Osteoblast (primary cell): ENCODE measurements around the gene FOXL2. TPM values are rescaled to one million over a fixed set of nuclear protein-coding genes. Genes with fewer than 3 reads are reported as not detected.

Experiments
- DNase-seq: peaks from one replicate; pipeline ENCODE4 v3.0.0; 2011; ENCODE audit warnings: low spot score, mixed read lengths; ENCODE audit not compliant: insufficient read length; ENCODE audit errors: missing footprints
- H2AFZ ChIP-seq: 2 replicates; pipeline ENCODE4 v1.6.0; 2011; ENCODE audit warnings: mild to moderate bottlenecking, low read length
- H3K27ac ChIP-seq: 2 replicates; pipeline ENCODE4 v1.5.1; 2011; ENCODE audit warnings: mild to moderate bottlenecking, low read depth, low read length, moderate library complexity
- H3K27me3 ChIP-seq: 2 replicates; pipeline ENCODE4 v1.6.0; 2012; ENCODE audit warnings: mild to moderate bottlenecking, control low read depth, inconsistent platforms, low read length, moderate library complexity; ENCODE audit not compliant: insufficient read depth
- H3K36me3 ChIP-seq: 2 replicates; pipeline ENCODE4 v1.5.1; 2011; ENCODE audit warnings: mild to moderate bottlenecking, low read length, control low read depth, moderate library complexity; ENCODE audit not compliant: insufficient read depth
- H3K4me1 ChIP-seq: 2 replicates; pipeline ENCODE4 v1.5.1; 2011; ENCODE audit warnings: mild to moderate bottlenecking, low read length, control low read depth, moderate library complexity; ENCODE audit not compliant: insufficient read depth
- H3K4me2 ChIP-seq: 2 replicates; pipeline ENCODE4 v1.6.0; 2011; ENCODE audit warnings: mild to moderate bottlenecking, low read length; ENCODE audit not compliant: insufficient read depth
- H3K4me3 ChIP-seq: fragments of 200-600 bp; sonication (generic); 3 replicates; pipeline ENCODE4 v1.5.1; 2012; ENCODE audit warnings: mild to moderate bottlenecking, low read length, inconsistent platforms; ENCODE audit not compliant: insufficient read depth
- H3K79me2 ChIP-seq: 2 replicates; pipeline ENCODE4 v1.6.0; 2012; ENCODE audit warnings: mild to moderate bottlenecking, low read length, control low read depth, inconsistent platforms; ENCODE audit not compliant: insufficient read depth
- H3K9me3 ChIP-seq: 2 replicates; pipeline ENCODE4 v1.5.1; 2011; ENCODE audit warnings: low read depth, low read length, control low read depth
- H4K20me1 ChIP-seq: 2 replicates; pipeline ENCODE4 v1.6.0; 2012; ENCODE audit warnings: mild to moderate bottlenecking, low read length, control low read depth; ENCODE audit not compliant: insufficient read depth
- total RNA-seq: library from RNA; depleted of rRNA; stranded (reverse); fragments of >200 nt; gene quantifications from 2 replicates; pipeline ENCODE4 v1.2.3, GENCODE V29; 2012
- TF ChIP-seq, protein P1 (sequence below): IDR thresholded peaks from 2 replicates; pipeline ENCODE4 v1.5.1; 2011; ENCODE audit warnings: mild to moderate bottlenecking, low read depth, low read length, moderate library complexity; ENCODE audit errors: extremely low read depth

The FOXL2 gene
- total RNA-seq, 1 donor, result 0.36 TPM

- H3K27me3 ChIP-seq, result peaks cover 80% of the 10 kb centered on the region
- H3K4me1 ChIP-seq, result peaks cover 6% of the 10 kb centered on the region
- DNase-seq, result peak; percentile 80
Measured at GRCh38 chr3:138938056-138938876, 8.7 kb downstream of the FOXL2 start.

DNA sequence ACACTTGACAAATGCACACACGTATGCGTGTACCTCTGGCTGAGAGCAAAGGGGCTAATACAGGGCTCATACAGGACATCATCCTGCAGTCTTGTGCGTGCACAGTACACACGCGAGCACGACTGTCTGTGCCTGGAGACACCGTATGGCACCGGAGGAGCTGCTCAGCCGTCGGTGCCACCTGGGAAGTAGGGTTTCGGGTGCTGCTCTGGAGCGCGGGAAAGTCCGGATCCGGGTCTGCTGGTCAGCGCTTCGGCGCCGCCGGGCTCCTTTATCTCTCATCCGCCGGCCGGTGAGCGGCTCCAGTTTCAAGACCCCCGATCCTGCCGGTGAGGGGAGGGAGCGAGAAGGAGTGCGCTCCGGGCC is 9.3 kb downstream of the FOXL2 start:
- Histone ChIP-seq H3K4me1 (peaks cover 6% of the 10 kb centered on the region), H3K27ac (no peak overlapping the region), H3K79me2 (no peaks in the 10 kb centered on the region), H3K9me3 (no peaks in the 10 kb centered on the region), H2AFZ (no peak overlapping the region), H3K4me3 (no peak overlapping the region), H4K20me1 (no peaks in the 10 kb centered on the region), H3K27me3 (peaks cover 74% of the 10 kb centered on the region), H3K36me3 (no peaks in the 10 kb centered on the region), H3K4me2 (no peak overlapping the region)
- DNase-seq, result peak; percentile 80
- TF ChIP-seq, protein P1, sequence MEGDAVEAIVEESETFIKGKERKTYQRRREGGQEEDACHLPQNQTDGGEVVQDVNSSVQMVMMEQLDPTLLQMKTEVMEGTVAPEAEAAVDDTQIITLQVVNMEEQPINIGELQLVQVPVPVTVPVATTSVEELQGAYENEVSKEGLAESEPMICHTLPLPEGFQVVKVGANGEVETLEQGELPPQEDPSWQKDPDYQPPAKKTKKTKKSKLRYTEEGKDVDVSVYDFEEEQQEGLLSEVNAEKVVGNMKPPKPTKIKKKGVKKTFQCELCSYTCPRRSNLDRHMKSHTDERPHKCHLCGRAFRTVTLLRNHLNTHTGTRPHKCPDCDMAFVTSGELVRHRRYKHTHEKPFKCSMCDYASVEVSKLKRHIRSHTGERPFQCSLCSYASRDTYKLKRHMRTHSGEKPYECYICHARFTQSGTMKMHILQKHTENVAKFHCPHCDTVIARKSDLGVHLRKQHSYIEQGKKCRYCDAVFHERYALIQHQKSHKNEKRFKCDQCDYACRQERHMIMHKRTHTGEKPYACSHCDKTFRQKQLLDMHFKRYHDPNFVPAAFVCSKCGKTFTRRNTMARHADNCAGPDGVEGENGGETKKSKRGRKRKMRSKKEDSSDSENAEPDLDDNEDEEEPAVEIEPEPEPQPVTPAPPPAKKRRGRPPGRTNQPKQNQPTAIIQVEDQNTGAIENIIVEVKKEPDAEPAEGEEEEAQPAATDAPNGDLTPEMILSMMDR, result no peak

More at GRCh38 chr3:138938056-138938876, 8.7 kb downstream of the FOXL2 start:
- no peak overlapping the region for H3K4me3 ChIP-seq
- no peaks in the 10 kb centered on the region for H4K20me1 ChIP-seq
- no peaks in the 10 kb centered on the region for H3K36me3 ChIP-seq
- H3K9me3 ChIP-seq, result no peaks in the 10 kb centered on the region
- no peaks in the 10 kb centered on the region for H3K79me2 ChIP-seq
- TF ChIP-seq, protein P1, result no peak
- no peak overlapping the region for H3K4me2 ChIP-seq
- H2AFZ ChIP-seq, result no peak overlapping the region
- H3K27ac ChIP-seq, result no peak overlapping the region

DNA sequence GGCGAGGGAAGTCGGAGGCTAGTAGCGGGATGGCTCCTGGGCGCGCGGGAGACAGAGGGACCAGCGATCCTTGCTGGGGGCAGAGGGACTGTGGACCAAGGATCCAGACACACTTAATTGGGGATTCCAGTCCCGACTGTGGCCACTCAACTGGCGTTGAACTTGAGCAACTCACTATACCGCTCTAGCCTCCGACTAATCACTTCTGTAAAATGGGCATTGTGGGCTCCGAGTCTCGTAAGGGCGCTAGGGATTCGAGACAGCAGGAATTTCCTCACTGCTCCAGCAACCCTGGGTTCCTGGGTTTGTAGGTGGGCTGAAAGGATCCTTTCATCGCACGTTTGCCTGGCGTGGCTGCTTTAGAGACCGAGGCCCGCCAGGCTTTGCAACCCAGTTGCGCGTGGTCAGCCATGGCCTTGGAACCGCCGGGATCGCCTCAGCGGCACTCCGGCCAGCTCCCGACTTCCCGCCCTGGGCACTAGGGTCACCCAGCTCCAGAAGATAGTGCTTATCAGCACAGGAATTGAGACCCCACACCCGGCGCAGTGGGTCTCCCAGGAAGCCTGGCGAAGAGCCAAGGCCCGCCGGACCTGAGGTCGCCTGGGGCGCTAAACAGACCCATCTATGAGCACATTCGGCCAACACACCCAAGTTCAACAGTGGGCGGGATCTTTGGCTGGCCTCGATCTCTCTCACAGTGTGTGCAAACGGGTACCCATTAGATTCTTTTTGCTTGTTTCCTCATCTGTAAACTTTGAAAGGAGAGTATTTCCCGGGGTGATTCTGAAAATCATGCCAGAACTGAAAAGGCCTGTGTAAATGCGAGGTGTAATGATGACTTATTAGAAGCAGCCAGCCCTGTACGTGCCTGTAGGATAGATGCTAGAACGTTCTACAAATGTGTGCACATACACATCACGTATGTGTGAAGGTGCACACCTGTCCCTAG is 9.9 kb downstream of the FOXL2 start:
- Histone ChIP-seq H3K36me3 (no peaks in the 10 kb centered on the region), H3K79me2 (no peaks in the 10 kb centered on the region), H3K4me1 (peaks cover 6% of the 10 kb centered on the region), H3K9me3 (no peaks in the 10 kb centered on the region), H3K27ac (no peak overlapping the region), H2AFZ (no peak overlapping the region), H3K27me3 (peaks cover 68% of the 10 kb centered on the region), H3K4me2 (peak overlapping the region; percentile 82), H4K20me1 (no peaks in the 10 kb centered on the region), H3K4me3 (peak overlapping the region; percentile 61)
- TF ChIP-seq, protein P1, result no peak
- DNase-seq, result peak; percentile 77
